ENCODE measurements around the gene PDIA3. TPM values are rescaled to one million over a fixed set of nuclear protein-coding genes. Genes with fewer than 3 reads are reported as not detected.
"Not testable (repeated sequence)": the region's sequence is repeated elsewhere in the genome, so short reads cannot be mapped to it uniquely, and the experiment has no call there.

The PDIA3 gene
- total RNA-seq, 1 donor: 180 TPM

GRCh38 chr15:43800286-43801141 lies 54.3 kb downstream of the PDIA3 start, which contains the start of gene HYPK:
TSS of gene HYPK (plus strand) at chr15:43800599. CDS start at chr15:43800623, 24 bp downstream.
- TF ChIP-seq CTCF (IDR thresholded peaks at IDR 0.05; ENCODE audit: insufficient read depth, low read length): no peak
- H3K4me3 ChIP-seq (ENCODE audit: low read depth, low read length): peak within 1 kb of the TSS; percentile 99
- DNase-seq (ENCODE audit: low read depth): peak; percentile 87

GRCh38 chr15:43802676-43803075 lies 56.4 kb downstream of the PDIA3 start:
- DNase-seq (ENCODE audit: low read depth); H3K4me3 ChIP-seq (ENCODE audit: low read depth, low read length): not testable (repeated sequence)

GRCh38 chr15:43808435-43808950 lies 62.3 kb downstream of the PDIA3 start:
- no peak for DNase-seq (ENCODE audit: low read depth)
- no peak for TF ChIP-seq CTCF (IDR thresholded peaks at IDR 0.05; ENCODE audit: insufficient read depth, low read length)
- H3K4me3 ChIP-seq (ENCODE audit: low read depth, low read length): no peak overlapping the region

- no peak for TF ChIP-seq CTCF (IDR thresholded peaks at IDR 0.05; ENCODE audit: insufficient read depth, low read length)
- no peak for DNase-seq (ENCODE audit: low read depth)
- H3K4me3 ChIP-seq (ENCODE audit: low read depth, low read length): no peak overlapping the region
These were observed 62.9 kb downstream of the PDIA3 start for GRCh38 chr15:43808960-43809678.

GRCh38 chr15:43815064-43815463 lies 68.8 kb downstream of the PDIA3 start:
- H3K4me3 ChIP-seq (ENCODE audit: low read depth, low read length); DNase-seq (ENCODE audit: low read depth): not testable (repeated sequence)

- DNase-seq (ENCODE audit: low read depth): no peak
- TF ChIP-seq CTCF (IDR thresholded peaks at IDR 0.05; ENCODE audit: insufficient read depth, low read length): no peak
- no peak overlapping the region for H3K4me3 ChIP-seq (ENCODE audit: low read depth, low read length)
These were observed 75.3 kb downstream of the PDIA3 start for GRCh38 chr15:43821505-43821904.

Small RNAs within 50 kb of the gene (small RNA-seq; reads per million reads assigned to genes)
- gene MIR1282 (not detected), gene RNU6-353P (not detected), gene RNU6-354P (not detected)

Other genes with a start within 250 kb of the PDIA3 start
- 43.9 and 108 TPM in 2 replicates for gene MAP1A, start 228.8 kb upstream of the PDIA3 start, total RNA-seq (ENCODE audit: low replicate concordance)
- 12.1 and 22.2 TPM in 2 replicates for gene PPIP5K1, start 156.2 kb upstream of the PDIA3 start, total RNA-seq (ENCODE audit: low replicate concordance)
- not detected in 2 replicates for gene CKMT1B, start 152.4 kb upstream of the PDIA3 start, total RNA-seq (ENCODE audit: low replicate concordance)
- gene STRC, start 127.6 kb upstream of the PDIA3 start, total RNA-seq (ENCODE audit: low replicate concordance): 0.09 TPM in 1 of 2 replicates, not detected in the other
- 1.5 and 2.4 TPM in 2 replicates for gene CATSPER2, start 97.6 kb upstream of the PDIA3 start, total RNA-seq (ENCODE audit: low replicate concordance)
- gene CKMT1A, start 52.6 kb upstream of the PDIA3 start, total RNA-seq (ENCODE audit: low replicate concordance): not detected in 2 replicates
- 2.1 and 4.9 TPM in 2 replicates for gene ELL3, start 30.5 kb downstream of the PDIA3 start, total RNA-seq (ENCODE audit: low replicate concordance)
- 516 and 576 TPM in 2 replicates for gene SERF2, start 45.9 kb downstream of the PDIA3 start, total RNA-seq (ENCODE audit: low replicate concordance)
- gene SERINC4, start 53.8 kb downstream of the PDIA3 start, total RNA-seq (ENCODE audit: low replicate concordance): 0.18 TPM in 1 of 2 replicates, not detected in the other
- 3.7 and 16.4 TPM in 2 replicates for gene HYPK, start 54.2 kb downstream of the PDIA3 start, total RNA-seq (ENCODE audit: low replicate concordance)
- gene MFAP1, start 78.3 kb downstream of the PDIA3 start, total RNA-seq (ENCODE audit: low replicate concordance): 24.2 and 57.5 TPM in 2 replicates
- gene WDR76, start 80.6 kb downstream of the PDIA3 start, total RNA-seq (ENCODE audit: low replicate concordance): 2.9 and 58.2 TPM in 2 replicates

Measured in fibroblast of the aortic adventitia (primary cell).